IMR-90 (cell line): Measurements from ENCODE around the gene ERICH2. TPM values are rescaled to one million over a fixed set of nuclear protein-coding genes. Genes with fewer than 3 reads are reported as not detected.

Source experiments
- ATAC-seq: fragments of 200-7000 bp; cut with Tn5 transposase; 2 replicates; pipeline ENCODE4 v1.9.1; 2020; ENCODE audit warnings: low read depth, mild to moderate bottlenecking, moderate library complexity
- BruUV-seq: library from RNA; stranded (reverse); fragments of 400-500 nt; replicated peaks from 2 replicates; lab custom pipeline; 2021; lab: Mats Ljungman, UMichigan
- CTCF ChIA-PET: fragments of 300-600 bp; formaldehyde crosslinking; extraction: SDS; loops from one replicate; lab custom pipeline; 2021; ENCODE audit warnings: antibody characterized with exemption; lab: Yijun Ruan, JAX
- POLR2A ChIA-PET: fragments of 300-600 bp; sonication (Branson Sonifier 250); formaldehyde crosslinking; loops from one replicate; lab custom pipeline; 2022; ENCODE audit warnings: antibody characterized with exemption; ENCODE audit not compliant: unreplicated experiment; lab: Charles Lee
- DNase-seq: peaks from one replicate; pipeline ENCODE4 v3.0.0; 2013
- H2AFZ ChIP-seq: replicated peaks from 2 replicates; pipeline ENCODE3; 2013; ENCODE audit warnings: low read length, mild to moderate bottlenecking; ENCODE audit not compliant: poor library complexity
- H2AK5ac ChIP-seq: 2 replicates; pipeline ENCODE4 v1.6.1; 2013; ENCODE audit warnings: low read depth, low read length, inconsistent platforms
- H2AK9ac ChIP-seq: replicated peaks from 2 replicates; pipeline ENCODE3; 2013; ENCODE audit warnings: mild to moderate bottlenecking, low read depth, low read length, moderate library complexity; ENCODE audit not compliant: poor library complexity
- H2BK120ac ChIP-seq: 2 replicates; pipeline ENCODE4 v1.6.1; 2013; ENCODE audit warnings: low read depth, low read length, inconsistent platforms
- H2BK15ac ChIP-seq: 3 replicates; pipeline ENCODE4 v1.6.1; 2013; ENCODE audit warnings: low read depth, low read length, inconsistent platforms
- H2BK20ac ChIP-seq: 2 replicates; pipeline ENCODE4 v1.6.1; 2013; ENCODE audit warnings: low read depth, mild to moderate bottlenecking, inconsistent platforms, low read length, moderate library complexity
- H2BK5ac ChIP-seq: 2 replicates; pipeline ENCODE4 v1.6.1; 2013; ENCODE audit warnings: mild to moderate bottlenecking, low read depth, low read length, inconsistent platforms; ENCODE audit not compliant: poor library complexity, severe bottlenecking
- H3K14ac ChIP-seq: replicated peaks from 2 replicates; pipeline ENCODE4 v1.6.1; 2013; ENCODE audit warnings: low read depth, low read length, inconsistent platforms
- H3K18ac ChIP-seq: 2 replicates; pipeline ENCODE4 v1.6.1; 2013; ENCODE audit warnings: low read depth, low read length, control low read depth
- H3K23ac ChIP-seq: 2 replicates; pipeline ENCODE4 v1.6.1; 2013; ENCODE audit warnings: low read depth, low read length, inconsistent platforms
- H3K27ac ChIP-seq: 2 replicates; pipeline ENCODE4 v1.5.1; 2013; ENCODE audit warnings: mild to moderate bottlenecking, control low read depth, low read length; ENCODE audit not compliant: insufficient read depth
- H3K27me3 ChIP-seq: 2 replicates; pipeline ENCODE4 v1.6.1; 2013; ENCODE audit warnings: low read length; ENCODE audit not compliant: control insufficient read depth, insufficient read depth
- H3K36me3 ChIP-seq: 2 replicates; pipeline ENCODE4 v1.6.1; 2013; ENCODE audit warnings: low read length, mixed read lengths; ENCODE audit not compliant: control insufficient read depth, insufficient read depth
- H3K4ac ChIP-seq: 2 replicates; pipeline ENCODE4 v1.6.1; 2013; ENCODE audit warnings: low read depth, low read length, inconsistent platforms
- H3K4me1 ChIP-seq: 2 replicates; pipeline ENCODE4 v1.6.1; 2013; ENCODE audit warnings: low read length, mixed read lengths; ENCODE audit not compliant: control insufficient read depth, insufficient read depth
- H3K4me2 ChIP-seq: 2 replicates; pipeline ENCODE4 v1.6.1; 2013; ENCODE audit warnings: low read depth, mild to moderate bottlenecking, control low read depth, low read length, moderate library complexity
- H3K4me3 ChIP-seq: 2 replicates; pipeline ENCODE4 v1.5.1; 2013; ENCODE audit warnings: low read depth, mild to moderate bottlenecking, control low read depth, low read length, moderate library complexity; ENCODE audit not compliant: insufficient read depth
- H3K56ac ChIP-seq: 2 replicates; pipeline ENCODE4 v1.6.1; 2013; ENCODE audit warnings: low read length, inconsistent platforms; ENCODE audit not compliant: insufficient read depth; ENCODE audit errors: extremely low read depth
- H3K79me1 ChIP-seq, 2 experiments: 2 replicates each; pipeline ENCODE4 v1.6.1; 2013; ENCODE audit warnings: low read length in 2 of 2, inconsistent platforms in 1 of 2, low read depth in 1 of 2
- H3K9ac ChIP-seq: 2 replicates; pipeline ENCODE4 v1.6.1; 2013; ENCODE audit warnings: low read depth, low read length, control low read depth
- H3K9me1 ChIP-seq: 2 replicates; pipeline ENCODE4 v1.6.1; 2013; ENCODE audit warnings: low read length, inconsistent platforms; ENCODE audit not compliant: insufficient read depth
- H3K9me3 ChIP-seq: 2 replicates; pipeline ENCODE4 v1.6.1; 2013; ENCODE audit warnings: low read length; ENCODE audit not compliant: control insufficient read depth, insufficient read depth
- H4K20me1 ChIP-seq: 2 replicates; pipeline ENCODE4 v1.6.1; 2013; ENCODE audit warnings: low read length, inconsistent platforms; ENCODE audit not compliant: insufficient read depth
- H4K5ac ChIP-seq: 2 replicates; pipeline ENCODE4 v1.6.1; 2013; ENCODE audit warnings: mild to moderate bottlenecking, low read depth, low read length, control low read depth
- H4K8ac ChIP-seq, 2 experiments: 2 replicates each; pipeline ENCODE4 v1.6.1; 2013; ENCODE audit warnings: low read depth in 2 of 2, low read length in 2 of 2, control low read depth in 1 of 2, inconsistent platforms in 1 of 2
- H4K91ac ChIP-seq: 2 replicates; pipeline ENCODE4 v1.6.1; 2013; ENCODE audit warnings: low read depth, low read length, inconsistent platforms; ENCODE audit not compliant: insufficient read depth
- BHLHE40 ChIP-seq: fragments of 150-350 bp; IDR thresholded peaks from 2 replicates; pipeline ENCODE4 v1.6.1; 2016; ENCODE audit warnings: mild to moderate bottlenecking, low read depth, low read length
- CEBPB ChIP-seq: IDR thresholded peaks from 2 replicates; pipeline ENCODE4 v1.6.1; 2012; ENCODE audit warnings: low read depth, low read length, improper control_type of control experiment
- CHD1 ChIP-seq: IDR thresholded peaks from 2 replicates; pipeline ENCODE4 v1.6.1; 2012; ENCODE audit warnings: low read depth, low read length, improper control_type of control experiment
- FOS ChIP-seq: fragments of 150-350 bp; IDR thresholded peaks from 2 replicates; pipeline ENCODE4 v1.6.1; 2016; ENCODE audit warnings: low read depth, low read length
- MAFK ChIP-seq: IDR thresholded peaks from 2 replicates; pipeline ENCODE4 v1.6.1; 2012; ENCODE audit warnings: low read depth, low read length, improper control_type of control experiment
- MAZ ChIP-seq: IDR thresholded peaks from 2 replicates; pipeline ENCODE4 v1.6.1; 2012; ENCODE audit warnings: low read depth, mild to moderate bottlenecking, low read length, improper control_type of control experiment, moderate library complexity, borderline replicate concordance
- MXI1 ChIP-seq: IDR thresholded peaks from 2 replicates; pipeline ENCODE4 v1.6.1; 2012; ENCODE audit warnings: low read depth, mild to moderate bottlenecking, low read length, moderate library complexity, borderline replicate concordance
- NFE2L2 ChIP-seq: fragments of 150-350 bp; IDR thresholded peaks from 2 replicates; pipeline ENCODE4 v1.6.1; 2016; ENCODE audit warnings: low read depth, mild to moderate bottlenecking, low read length
- POLR2A ChIP-seq: IDR thresholded peaks from 2 replicates; pipeline ENCODE4 v1.6.1; 2012; ENCODE audit warnings: mild to moderate bottlenecking, low read depth, low read length
- RAD21 ChIP-seq: IDR thresholded peaks from 2 replicates; pipeline ENCODE4 v1.6.1; 2012; ENCODE audit warnings: low read length, improper control_type of control experiment
- RCOR1 ChIP-seq: IDR thresholded peaks from 2 replicates; pipeline ENCODE4 v1.6.1; 2012; ENCODE audit warnings: mild to moderate bottlenecking, low read length, improper control_type of control experiment; ENCODE audit not compliant: insufficient replicate concordance
- RFX5 ChIP-seq: IDR thresholded peaks from 2 replicates; pipeline ENCODE4 v1.8.0; 2012; ENCODE audit warnings: low read depth, mild to moderate bottlenecking, low read length, moderate library complexity
- SMC3 ChIP-seq: fragments of 150-350 bp; IDR thresholded peaks from 2 replicates; pipeline ENCODE4 v1.6.1; 2016; ENCODE audit warnings: low read depth, mild to moderate bottlenecking, antibody characterized with exemption, low read length, moderate library complexity
- WGBS, 2 experiments: methylation state at CpG; one replicate each; pipeline versions ENCODE4 v1.1.5 to v1.1.7; 2013; ENCODE audit warnings: missing lambda C conversion rate in 2 of 2; ENCODE audit not compliant: insufficient read length in 1 of 2; ENCODE audit errors: extremely low coverage in 2 of 2; 5-methylcytosine and 5-hydroxymethylcytosine counted together
- dilution Hi-C: fragments of 300-500 bp; cut with HindIII; formaldehyde crosslinking; loops from one replicate; pipeline ENCODE4 v1.14.3; 2018; ENCODE audit warnings: low sequenced_read_pairs; ENCODE audit not compliant: unreplicated experiment
- in situ Hi-C: fragments of 300-500 bp; cut with MboI; formaldehyde crosslinking; loops from 3 replicates; pipeline ENCODE4 v1.14.3; 2019; ENCODE audit warnings: low sequenced_read_pairs, inconsistent platforms, mixed read lengths
- intact Hi-C: fragments of 100-400 bp; cut with micrococcal nuclease; formaldehyde crosslinking; loops from 2 replicates; pipeline ENCODE4 v1.10.0; 2022
- polyA plus RNA-seq, 3 experiments: library from polyadenylated mRNA; depleted of rRNA; stranded (reverse); fragments of >200 nt; gene quantifications; 2 replicates each; pipeline ENCODE4 v1.2.3, GENCODE V29; 2012; ENCODE audit warnings: low replicate concordance in 1 of 3
- total RNA-seq: library from RNA; depleted of rRNA; stranded (reverse); fragments of >200 nt; gene quantifications from 2 replicates; pipeline ENCODE4 v1.2.3, GENCODE V29; 2012
- TF ChIP-seq, protein P1 (sequence below): fragments of 150-350 bp; IDR thresholded peaks from 2 replicates; pipeline ENCODE4 v1.6.1; 2017; ENCODE audit warnings: mild to moderate bottlenecking, antibody characterized with exemption, low read length, low read depth
- TF ChIP-seq, protein P2 (sequence below): conservative IDR thresholded peaks from 2 replicates; pipeline ENCODE4 v1.5.1; 2012; ENCODE audit warnings: mild to moderate bottlenecking, low read depth, low read length, improper control_type of control experiment
- TF ChIP-seq, protein P3 (sequence below): fragments of 150-350 bp; IDR thresholded peaks from 2 replicates; pipeline ENCODE4 v1.6.1; 2016; ENCODE audit warnings: low read depth, mild to moderate bottlenecking, low read length, moderate library complexity, borderline replicate concordance

The ERICH2 gene
- total and polyA plus RNA-seq, 2 of the 4 experiments (the other 2 are of a cell fraction), result not detected

DNA sequence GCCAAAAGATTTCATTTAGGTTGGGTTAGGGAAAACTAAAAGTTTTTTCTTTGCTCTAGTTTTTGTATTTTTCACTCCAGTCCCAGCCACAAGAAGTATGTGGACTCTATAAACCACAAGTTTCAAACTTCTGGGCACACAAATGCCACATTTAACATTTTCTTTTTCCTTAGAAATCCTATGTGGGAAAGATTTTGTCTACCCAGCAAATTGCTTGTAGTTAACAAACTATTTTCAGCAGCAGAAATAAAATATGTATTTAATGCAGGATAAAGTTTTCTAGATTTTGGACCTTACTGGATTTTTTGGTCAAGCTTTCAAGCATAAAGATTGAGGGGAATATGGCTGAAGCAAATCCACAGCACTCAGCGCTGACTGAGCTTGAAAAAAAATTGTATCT is 9.1 kb downstream of the ERICH2 start:
- H3K27me3 ChIP-seq, result peaks cover 1% of the 10 kb centered on the region; the same call in 1 of the 2 replicates
- ChIA-PET POLR2A (no interaction called here), CTCF (no interaction called here)
- intact Hi-C loops (no loop called here), in situ Hi-C loops (no loop called here), dilution Hi-C loops (no loop called here)
- no peak overlapping the region for H2AK5ac ChIP-seq
- H3K9me1 ChIP-seq, result no peaks in the 10 kb centered on the region
- H3K4me2 ChIP-seq, result no peak overlapping the region
- no peak overlapping the region for H2BK120ac ChIP-seq
- H3K18ac ChIP-seq, result no peak overlapping the region
- H3K9ac ChIP-seq, result no peak overlapping the region
- WGBS, 2 experiments, result no CpG with 5 or more reads among the region's 1 CpG
- H2BK5ac ChIP-seq, result no peak overlapping the region
- no peak overlapping the region for H3K27ac ChIP-seq
- no peak overlapping the region for H2AK9ac ChIP-seq
- H2BK15ac ChIP-seq, result no peak overlapping the region
- H3K36me3 ChIP-seq, result no peaks in the 10 kb centered on the region
- H3K9me3 ChIP-seq, result no peaks in the 10 kb centered on the region
- H3K14ac ChIP-seq, result no peak overlapping the region
- H4K20me1 ChIP-seq, result no peaks in the 10 kb centered on the region
- H3K4me1 ChIP-seq, result no peaks in the 10 kb centered on the region
- no peak overlapping the region for H4K5ac ChIP-seq
- H4K91ac ChIP-seq, result no peak overlapping the region
- DNase-seq (no peak), ATAC-seq (no peak)
- no TSS peak for BruUV-seq
- no peak overlapping the region for H3K4ac ChIP-seq
- H3K4me3 ChIP-seq, result no peak overlapping the region
- no peak overlapping the region for H4K8ac ChIP-seq
- no peak overlapping the region for H3K23ac ChIP-seq
- no peaks in the 10 kb centered on the region for H3K79me1 ChIP-seq
- no peak overlapping the region for H2BK20ac ChIP-seq
- no peak overlapping the region for H2AFZ ChIP-seq
- no peak overlapping the region for H3K56ac ChIP-seq
- TF ChIP-seq BHLHE40 (no peak), MAFK (no peak), CHD1 (no peak), RFX5 (no peak), POLR2A (no peak), MAZ (no peak), RCOR1 (no peak), SMC3 (no peak), MXI1 (no peak), NFE2L2 (no peak), RAD21 (no peak), CEBPB (no peak), FOS (no peak)
- TF ChIP-seq, protein P1, sequence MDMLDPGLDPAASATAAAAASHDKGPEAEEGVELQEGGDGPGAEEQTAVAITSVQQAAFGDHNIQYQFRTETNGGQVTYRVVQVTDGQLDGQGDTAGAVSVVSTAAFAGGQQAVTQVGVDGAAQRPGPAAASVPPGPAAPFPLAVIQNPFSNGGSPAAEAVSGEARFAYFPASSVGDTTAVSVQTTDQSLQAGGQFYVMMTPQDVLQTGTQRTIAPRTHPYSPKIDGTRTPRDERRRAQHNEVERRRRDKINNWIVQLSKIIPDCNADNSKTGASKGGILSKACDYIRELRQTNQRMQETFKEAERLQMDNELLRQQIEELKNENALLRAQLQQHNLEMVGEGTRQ, result no peak
- TF ChIP-seq, protein P2, sequence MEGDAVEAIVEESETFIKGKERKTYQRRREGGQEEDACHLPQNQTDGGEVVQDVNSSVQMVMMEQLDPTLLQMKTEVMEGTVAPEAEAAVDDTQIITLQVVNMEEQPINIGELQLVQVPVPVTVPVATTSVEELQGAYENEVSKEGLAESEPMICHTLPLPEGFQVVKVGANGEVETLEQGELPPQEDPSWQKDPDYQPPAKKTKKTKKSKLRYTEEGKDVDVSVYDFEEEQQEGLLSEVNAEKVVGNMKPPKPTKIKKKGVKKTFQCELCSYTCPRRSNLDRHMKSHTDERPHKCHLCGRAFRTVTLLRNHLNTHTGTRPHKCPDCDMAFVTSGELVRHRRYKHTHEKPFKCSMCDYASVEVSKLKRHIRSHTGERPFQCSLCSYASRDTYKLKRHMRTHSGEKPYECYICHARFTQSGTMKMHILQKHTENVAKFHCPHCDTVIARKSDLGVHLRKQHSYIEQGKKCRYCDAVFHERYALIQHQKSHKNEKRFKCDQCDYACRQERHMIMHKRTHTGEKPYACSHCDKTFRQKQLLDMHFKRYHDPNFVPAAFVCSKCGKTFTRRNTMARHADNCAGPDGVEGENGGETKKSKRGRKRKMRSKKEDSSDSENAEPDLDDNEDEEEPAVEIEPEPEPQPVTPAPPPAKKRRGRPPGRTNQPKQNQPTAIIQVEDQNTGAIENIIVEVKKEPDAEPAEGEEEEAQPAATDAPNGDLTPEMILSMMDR, result no peak
- TF ChIP-seq, protein P3, sequence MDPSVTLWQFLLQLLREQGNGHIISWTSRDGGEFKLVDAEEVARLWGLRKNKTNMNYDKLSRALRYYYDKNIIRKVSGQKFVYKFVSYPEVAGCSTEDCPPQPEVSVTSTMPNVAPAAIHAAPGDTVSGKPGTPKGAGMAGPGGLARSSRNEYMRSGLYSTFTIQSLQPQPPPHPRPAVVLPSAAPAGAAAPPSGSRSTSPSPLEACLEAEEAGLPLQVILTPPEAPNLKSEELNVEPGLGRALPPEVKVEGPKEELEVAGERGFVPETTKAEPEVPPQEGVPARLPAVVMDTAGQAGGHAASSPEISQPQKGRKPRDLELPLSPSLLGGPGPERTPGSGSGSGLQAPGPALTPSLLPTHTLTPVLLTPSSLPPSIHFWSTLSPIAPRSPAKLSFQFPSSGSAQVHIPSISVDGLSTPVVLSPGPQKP, result no peak
